Measurements from ENCODE around the gene ITGBL1.

ITGBL1 gene

DNA sequence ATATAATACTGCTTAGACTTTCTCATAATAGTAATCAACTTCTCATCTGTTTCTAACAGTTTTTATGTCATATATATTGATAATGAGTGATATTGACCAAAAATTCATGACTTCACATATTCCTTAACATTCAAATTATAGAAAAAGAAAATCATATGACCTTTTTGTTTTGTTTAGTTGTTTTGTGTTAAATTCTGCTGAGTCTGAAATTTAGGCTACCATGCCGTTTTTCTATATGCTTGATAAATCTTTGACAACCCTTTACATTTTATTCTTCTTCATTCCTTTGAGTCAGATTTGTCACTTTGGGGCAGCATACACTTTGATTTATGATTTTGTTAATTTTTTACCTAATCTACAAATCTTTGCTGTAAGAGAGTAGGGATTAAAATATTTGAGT lies 176.4 kb downstream of the ITGBL1 start:
- no peak for DNase-seq

DNA sequence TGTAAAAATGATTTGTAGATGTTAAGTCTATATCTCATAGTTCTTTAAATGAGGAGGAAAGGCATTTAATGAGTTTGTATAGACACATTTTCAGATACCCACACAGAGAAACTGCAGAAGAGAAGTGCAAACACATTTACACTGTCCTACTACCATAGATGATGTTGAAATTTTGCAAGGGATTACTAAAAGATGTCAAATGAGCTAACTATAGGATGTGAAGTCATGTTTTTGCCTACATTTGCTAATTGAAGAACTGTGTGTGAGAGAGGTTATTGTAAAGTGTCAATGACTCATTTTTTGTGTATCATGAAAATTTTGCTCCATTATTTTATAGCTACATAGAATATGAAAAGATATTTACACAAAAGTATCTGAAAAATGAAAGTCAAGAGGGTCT lies 178.9 kb downstream of the ITGBL1 start:
- no peak for DNase-seq

DNA sequence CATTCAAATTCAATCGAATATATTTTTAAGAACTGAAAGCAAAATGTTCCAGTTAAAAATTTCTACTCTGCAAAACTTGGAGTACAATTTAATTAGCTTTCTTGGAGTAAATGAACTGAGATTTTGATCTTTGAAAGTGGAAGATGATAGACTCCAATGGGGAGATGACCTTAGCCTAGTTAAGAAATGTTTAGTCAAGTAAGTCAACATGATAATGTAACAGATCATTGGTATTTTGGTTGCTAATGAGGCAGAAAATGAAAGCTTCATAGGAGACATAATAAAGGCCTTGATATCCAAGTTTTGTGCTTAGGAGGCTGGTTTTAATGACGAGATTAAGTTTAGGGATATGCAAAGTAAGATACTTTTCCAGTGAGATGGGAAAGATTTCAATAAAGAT lies 181.7 kb downstream of the ITGBL1 start:
- no peak for DNase-seq

- no peak for DNase-seq
Measured at GRCh38 chr13:101639711-101640110, 187.2 kb downstream of the ITGBL1 start.

DNA sequence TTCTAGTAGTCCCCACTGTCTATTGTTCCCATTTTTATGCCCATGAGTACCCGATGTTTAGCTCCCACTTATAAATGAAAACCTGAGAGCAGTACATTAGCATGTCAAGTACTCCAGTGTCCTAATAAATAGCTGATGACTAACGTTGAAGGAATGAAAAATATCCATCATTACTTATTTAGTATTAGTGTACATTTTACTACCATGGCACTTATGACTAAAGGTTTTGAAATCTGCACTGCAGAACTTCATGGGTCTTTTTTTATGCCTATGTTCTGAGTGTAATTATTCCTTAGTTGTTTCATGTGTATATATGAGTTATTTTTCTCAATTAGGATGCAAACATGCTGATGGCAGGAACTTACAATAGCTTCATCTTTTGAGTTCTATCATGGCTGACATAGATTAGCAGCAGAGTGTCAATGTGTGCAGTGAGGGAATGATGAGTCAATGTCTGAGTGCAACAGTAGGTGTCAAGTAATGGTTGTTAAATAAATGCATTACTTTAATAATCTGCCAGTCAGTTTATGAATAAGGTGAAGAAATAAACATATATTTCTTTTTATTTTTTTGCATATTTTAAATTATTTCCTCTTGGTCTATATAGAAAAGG lies 188.4 kb downstream of the ITGBL1 start:
- no peak for DNase-seq

- DNase-seq: no peak
Measured at GRCh38 chr13:101645871-101646270, 193.4 kb downstream of the ITGBL1 start.

DNA sequence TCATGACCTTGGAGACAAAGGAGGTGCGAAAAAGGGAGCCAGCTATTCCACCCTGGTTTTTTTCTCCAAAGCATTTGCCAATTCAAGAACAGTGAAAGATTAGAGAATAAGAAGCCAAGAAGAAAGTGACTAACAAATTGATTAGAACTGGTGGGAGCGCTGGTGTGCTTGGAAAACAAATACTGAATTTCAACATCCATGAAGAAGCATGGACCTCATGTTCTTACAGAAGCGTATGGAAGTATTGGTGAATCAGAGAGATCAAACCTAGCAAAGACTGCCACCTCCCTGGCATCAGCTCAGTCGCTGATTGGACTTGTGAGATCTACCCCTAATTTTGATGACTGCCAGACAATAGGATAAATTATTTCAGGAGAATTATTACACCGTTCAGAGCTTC lies 195.3 kb downstream of the ITGBL1 start:
- DNase-seq: no peak

- no peak for DNase-seq
Measured at GRCh38 chr13:101648766-101649487, 196.5 kb downstream of the ITGBL1 start.

DNA sequence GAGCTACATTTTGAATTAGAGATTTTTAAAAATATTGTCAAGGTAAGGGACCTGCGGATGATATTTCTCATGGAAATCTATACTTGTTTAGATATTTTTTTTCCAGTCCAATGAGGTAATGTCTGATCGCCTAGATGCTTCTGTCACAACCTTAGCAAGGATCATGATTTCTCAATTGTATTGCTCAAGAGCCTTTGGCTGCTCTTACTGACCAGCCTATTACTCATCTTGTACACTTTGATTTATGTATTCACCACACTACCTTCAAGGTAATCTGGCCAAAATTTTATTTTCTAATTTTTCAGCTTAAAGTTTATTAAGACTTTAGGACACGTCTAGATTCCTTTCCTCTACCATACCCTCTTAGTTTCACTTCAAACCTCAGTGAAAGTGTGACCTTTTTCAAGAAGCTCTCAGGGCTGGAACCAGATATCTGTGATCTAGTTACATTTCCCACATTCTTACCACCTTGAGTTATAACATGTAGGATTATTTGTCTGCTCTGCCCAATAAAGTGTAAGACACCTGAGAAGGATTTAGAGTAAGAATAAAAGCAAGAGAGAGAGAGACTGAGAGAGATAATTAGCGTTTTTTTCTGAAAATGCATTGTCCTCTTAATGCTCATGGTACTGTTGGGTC lies 197.1 kb downstream of the ITGBL1 start:
- DNase-seq: peak; percentile 7

- no peak for DNase-seq
Measured at GRCh38 chr13:101654883-101655282, 202.4 kb downstream of the ITGBL1 start.

DNA sequence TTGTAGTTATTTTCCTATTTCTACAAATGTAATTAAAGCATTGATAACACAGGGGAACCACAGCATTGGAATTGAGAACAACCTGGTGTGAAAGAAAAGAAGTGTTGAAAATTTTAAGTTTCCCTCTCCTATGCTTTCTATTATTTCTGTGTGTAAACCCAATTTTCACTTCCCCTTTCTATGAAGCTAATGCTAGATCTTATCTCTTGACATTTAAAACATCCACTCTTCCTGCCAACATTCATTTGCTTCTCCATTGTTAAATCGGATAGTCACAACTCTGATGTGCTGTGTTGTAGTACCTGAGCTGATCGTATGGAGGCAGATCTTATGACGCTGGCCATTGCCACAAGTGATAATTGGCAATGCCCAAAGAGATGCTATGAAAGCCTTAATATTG lies 203.0 kb downstream of the ITGBL1 start:
- DNase-seq: no peak

DNA sequence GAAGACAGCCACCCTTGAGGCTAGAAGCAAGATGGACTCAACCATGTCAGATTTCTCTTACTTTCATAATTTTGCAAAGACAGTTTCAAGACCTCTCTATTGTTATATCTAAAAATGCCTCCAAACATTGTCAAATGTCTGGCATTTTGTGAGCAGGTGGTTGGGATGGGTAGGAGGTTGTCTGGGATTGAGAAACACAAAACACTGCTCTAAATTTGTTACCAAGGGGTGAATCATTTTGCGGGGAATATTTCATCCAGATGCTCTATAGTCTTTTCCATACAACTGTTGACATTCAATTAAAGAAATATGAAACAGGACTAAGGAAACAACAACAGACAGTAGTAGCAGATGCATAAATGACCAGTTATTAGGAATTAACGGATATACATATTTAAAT lies 208.2 kb downstream of the ITGBL1 start:
- DNase-seq: no peak

GRCh38 chr13:101661839-101662238 lies 209.4 kb downstream of the ITGBL1 start:
- no peak for DNase-seq

DNA sequence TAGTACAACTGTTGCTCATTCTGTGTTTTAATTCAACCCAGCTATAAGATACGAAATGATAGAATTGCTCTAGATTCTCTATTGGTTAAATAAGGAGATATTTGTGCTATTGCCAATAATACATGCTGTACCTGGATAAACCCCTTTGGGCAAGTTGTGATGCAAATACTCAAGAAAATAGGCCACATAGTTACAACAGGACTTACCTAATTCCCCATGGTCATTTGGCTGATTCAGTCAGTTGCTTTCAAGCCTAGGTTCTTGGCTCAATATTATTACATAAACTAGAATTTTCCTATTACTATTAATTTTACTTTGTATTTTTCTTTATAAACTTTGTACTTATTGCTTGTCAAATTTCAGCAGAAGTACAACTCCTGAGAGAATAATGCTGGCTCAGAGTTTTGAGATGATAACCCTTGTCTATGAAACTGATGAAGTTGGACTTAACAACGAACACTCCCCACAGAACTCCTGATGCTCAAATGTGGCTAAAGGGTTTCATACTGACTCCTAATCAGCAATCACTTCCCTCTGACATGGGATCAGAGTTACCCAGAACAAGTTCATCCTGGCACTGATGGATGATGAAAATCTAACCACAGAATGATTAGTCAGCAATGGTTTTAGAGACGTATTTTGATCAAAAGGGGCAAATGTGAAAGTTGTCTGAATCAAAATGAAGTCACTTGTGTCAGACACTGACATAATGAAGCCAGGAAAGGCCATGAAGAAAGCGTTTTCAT lies 221.1 kb downstream of the ITGBL1 start:
- no peak for DNase-seq

DNA sequence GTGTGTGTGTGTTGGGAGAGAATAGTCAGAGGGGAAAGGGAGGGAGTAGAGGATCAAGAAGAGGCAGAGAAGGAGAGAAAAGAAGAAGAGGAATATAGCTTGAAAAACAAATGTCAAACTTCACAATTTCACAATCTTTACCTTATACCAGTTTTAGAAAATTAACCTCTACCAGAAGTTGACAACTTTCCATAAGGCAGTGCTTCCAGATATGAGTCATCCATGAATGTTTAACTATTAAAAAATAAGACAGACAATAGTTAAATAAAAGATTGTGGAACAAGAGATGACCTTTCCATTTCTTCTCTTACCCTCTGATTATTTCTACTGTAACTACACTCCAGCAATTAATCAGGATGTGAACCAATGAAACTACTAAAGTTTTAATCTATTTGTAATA lies 229.4 kb downstream of the ITGBL1 start:
- no peak for DNase-seq

GRCh38 chr13:101686003-101686402 lies 233.5 kb downstream of the ITGBL1 start:
- DNase-seq: no peak

DNA sequence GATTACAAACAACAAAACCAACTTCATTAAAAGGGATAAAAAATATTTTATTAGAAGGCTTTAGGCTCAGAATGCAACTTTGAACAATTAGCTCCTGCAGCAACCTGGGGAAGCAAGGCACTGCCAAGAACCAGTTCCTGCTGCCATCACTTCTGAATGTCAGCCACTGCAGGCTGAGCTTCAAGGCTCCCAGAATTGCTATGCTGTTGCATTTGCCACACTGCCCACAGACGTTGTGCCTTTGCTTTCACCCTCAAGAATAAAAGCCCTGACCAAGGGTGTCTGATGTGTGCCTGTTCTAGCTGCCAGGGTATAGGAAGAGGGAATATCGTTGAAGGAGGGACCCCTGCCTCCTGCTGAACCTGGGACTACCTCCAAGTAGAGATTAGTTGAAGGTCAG lies 238.4 kb downstream of the ITGBL1 start:
- no peak for DNase-seq

DNA sequence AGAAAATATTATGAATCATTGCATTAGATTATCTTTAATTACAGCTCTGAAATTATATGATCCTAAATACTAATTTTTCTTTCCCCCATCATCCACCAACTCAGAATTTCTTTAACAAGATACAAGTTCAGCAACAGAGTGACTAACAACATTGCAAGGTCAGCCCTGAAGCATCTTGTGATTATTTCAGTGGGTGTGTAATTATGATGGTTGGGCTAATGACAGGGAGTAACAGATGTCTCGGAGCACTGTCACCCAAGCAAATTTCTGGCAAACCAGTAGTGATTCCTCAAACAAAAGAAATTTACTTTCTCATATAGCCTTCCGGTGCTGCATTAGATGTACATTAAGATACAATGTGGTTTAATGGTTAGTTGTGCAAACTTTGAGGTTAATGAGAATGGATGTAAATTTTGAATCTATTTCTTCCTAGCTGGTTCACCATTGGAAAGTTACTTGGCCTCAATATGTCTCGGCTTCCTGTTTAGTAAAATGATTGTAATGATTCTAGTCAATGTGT lies 238.9 kb downstream of the ITGBL1 start:
- DNase-seq: no peak

DNA sequence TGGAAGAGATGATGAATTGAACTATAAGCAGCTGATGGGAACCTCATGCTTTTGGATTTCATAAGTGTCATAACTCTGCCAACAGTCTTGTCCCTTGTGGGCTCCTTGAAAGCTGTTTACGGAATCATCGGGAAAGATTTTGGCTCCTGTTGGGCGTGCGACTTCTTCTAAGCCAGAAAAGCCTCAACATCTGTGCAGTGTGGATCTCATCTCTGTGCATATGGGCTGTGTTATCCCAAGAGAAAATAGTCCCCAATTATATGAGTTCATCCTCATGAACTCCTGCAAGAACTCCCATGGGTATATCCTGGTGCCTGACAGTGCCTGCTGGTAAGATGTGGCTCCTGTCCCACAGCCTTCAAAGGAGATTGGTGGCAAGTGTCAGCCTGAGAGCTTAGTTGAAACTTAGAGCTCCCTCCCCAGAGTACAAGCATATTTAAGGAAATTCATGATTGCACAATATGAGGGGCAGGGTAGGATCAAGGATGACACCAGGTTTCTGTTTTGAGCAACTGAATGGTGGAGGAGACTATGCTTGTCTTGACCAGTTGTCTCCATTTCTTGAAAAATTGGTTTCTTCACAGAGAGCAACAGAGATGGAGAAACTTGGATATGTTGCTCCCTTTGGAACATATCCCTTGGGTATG lies 243.5 kb downstream of the ITGBL1 start:
- no peak for DNase-seq

GRCh38 chr13:101697745-101698144 lies 245.3 kb downstream of the ITGBL1 start:
- DNase-seq: no peak

GRCh38 chr13:101698400-101698799 lies 245.9 kb downstream of the ITGBL1 start:
- DNase-seq: no peak

- no peak for DNase-seq
Measured at GRCh38 chr13:101700598-101700997, 248.1 kb downstream of the ITGBL1 start.

All from right kidney (tissue), 1 donor.